Stimulated activated CD4-positive, alpha-beta T cell treated with anti-CD3 and anti-CD28 coated beads, Interleukin-12 subunit alpha, Interleukin-12 subunit beta, amount 100 ng/mL, for 24 hours (primary cell): ENCODE measurements around the gene OR2M5.

Experiments used
- DNase-seq, 2 experiments: peaks; one replicate each; pipeline ENCODE4 v3.0.0-alpha.2; 2020; ENCODE audit warnings: low read depth in 2 of 2

The OR2M5 gene, protein sequence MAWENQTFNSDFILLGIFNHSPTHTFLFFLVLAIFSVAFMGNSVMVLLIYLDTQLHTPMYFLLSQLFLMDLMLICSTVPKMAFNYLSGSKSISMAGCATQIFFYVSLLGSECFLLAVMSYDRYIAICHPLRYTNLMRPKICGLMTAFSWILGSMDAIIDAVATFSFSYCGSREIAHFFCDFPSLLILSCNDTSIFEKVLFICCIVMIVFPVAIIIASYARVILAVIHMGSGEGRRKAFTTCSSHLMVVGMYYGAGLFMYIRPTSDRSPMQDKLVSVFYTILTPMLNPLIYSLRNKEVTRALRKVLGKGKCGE

DNA sequence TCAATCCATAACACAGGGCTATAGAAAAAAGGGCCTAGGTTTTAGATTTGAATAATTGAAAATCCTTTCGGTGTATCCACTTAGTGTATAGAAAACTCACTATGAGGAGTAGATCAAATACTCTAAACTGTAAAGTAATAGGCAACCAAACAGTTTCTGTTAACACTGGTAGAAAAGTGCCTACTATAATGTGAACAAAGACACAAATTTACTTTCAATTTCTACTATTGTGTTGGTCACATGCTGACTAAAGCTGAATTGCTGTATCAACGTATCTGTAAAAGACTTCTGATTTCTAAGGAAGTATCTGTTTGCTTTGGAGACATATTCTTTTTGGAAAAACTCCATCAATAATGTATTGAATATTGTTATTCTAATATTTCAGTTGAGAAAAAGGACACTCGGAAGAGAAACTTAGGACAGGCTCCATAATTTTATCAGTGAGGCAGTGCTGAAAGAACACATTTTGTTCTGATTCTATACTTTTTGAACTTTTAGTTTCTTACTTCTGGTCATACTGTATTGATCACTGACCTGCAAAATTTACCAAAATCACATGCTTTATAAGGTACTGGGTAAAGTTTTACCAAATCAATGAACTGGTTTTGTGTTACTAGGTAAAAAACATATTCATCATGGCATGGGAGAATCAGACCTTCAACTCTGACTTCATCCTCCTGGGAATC, at the start of gene OR2M5:
Gene OR2M5 (plus strand): TSS at position 636 of the 686 bp plus-strand sequence. CDS start 0 bp downstream, at position 636.
- no peak for DNase-seq

DNA sequence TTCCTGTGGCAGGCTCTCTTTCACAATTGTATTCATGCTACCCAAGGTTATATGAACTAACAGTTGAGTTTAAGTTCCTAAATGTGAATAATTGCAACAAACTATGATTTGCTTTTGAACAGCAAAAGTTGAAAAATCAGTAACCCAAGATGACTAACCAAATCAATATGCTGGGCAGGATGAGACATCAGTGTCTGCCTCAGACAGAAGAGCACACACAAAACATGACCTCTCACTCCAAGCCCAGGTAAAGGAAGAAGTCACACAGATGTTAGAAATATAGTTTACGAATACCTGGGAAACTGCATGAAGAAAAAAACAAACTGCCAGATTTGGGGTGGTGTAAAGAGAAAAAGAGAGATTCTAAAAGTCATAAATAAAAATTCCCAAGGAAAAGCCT, 46.4 kb upstream of the OR2M5 start:
- no peak for DNase-seq

DNA sequence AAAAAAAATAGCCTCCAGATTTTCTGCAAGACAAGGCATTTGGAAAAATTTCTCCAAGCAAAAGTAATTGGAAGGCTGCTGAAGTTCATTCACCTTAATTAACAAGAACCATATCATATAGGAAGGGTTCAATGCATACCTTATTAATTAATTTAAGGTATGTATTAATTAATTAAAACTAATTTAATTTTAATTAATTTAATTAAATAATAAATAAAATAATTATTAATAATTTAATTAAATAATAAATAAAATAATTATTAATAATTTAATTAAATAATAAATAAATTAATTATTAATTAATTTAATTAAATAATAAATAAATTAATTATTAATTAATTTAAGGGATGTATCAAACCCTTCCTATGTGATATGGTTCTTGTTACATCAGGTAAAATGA, 42.1 kb upstream of the OR2M5 start:
- DNase-seq, result no peak

DNA sequence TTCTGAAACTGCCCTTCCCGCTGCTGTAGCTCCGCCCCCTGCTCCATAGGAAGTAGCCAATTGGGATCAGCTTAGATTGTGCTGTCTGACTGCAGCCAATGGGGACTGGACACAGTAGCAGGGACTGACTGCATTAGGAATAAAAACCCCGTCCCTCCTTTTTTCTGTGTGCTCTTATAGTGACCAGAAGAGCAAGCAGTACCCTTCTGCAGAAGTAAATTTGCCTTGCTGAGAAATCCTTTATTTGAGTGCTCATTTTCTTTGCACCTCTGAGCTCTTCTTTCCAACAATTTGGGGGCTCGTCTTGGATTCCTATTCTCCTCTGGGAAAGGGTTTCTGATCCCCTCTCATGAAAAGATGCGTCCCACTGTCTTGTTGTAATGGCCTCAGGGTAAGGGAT, 33.8 kb upstream of the OR2M5 start:
- DNase-seq, result no peak

DNA sequence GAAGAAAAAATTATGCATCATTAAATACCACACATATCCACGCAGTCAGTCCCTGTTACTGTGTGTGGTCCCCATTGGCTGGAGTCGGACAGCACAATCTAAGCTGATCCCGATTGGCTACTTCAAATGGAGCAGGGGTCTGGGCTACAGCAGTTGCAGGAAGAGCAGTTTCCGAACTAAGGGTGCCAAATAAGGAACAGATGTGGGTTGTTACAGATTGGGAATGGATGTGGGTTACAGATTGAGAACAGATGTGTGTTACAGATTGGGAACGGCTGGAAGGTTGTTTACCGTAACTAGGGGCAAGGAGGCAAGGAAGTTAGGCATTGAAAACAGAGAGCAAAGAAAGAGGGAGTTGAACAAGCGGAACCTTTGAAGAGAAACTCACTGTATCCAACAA, 30.1 kb upstream of the OR2M5 start:
- no peak for DNase-seq

DNA sequence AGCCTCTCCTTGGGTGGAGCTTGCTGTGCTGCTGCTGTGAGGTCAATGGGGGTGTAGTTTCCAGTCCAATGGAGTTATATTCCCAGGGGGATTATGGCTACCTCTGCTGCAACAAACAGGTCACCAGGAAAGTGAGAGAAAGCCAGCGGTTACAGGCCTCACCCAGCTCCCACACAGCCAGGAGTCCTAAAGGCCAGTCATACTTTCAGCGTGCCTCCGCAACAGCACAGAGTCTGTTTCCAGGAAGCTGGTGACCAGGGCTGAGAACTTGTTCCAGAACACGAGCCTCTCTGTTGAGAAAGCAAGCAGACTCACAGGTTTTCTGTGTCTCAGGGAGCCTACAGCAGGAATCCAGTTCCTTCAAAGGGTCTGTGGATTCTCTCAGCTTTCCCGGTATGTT, 17.3 kb upstream of the OR2M5 start:
- no peak for DNase-seq

DNA sequence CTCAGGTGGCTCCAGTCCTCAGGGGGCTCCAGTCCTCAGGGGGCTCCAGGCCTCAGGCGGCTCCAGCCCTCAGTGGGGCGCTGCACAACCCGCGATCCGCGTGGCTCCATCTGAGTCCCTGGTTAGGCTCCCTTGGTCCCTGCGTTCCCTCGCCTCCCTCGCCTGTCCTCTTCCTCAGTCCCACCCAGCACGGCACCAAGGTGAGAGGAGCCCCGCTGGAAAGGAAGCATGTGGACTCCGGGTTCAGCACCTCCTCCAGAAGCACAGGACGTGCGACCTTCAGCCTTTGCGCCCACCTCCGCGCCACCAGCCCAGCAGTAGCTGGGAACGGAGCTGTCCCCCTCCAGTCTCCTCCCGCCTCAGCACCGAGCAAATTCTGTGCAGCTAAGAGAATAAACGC, 8.1 kb upstream of the OR2M5 start:
- no peak for DNase-seq

DNA sequence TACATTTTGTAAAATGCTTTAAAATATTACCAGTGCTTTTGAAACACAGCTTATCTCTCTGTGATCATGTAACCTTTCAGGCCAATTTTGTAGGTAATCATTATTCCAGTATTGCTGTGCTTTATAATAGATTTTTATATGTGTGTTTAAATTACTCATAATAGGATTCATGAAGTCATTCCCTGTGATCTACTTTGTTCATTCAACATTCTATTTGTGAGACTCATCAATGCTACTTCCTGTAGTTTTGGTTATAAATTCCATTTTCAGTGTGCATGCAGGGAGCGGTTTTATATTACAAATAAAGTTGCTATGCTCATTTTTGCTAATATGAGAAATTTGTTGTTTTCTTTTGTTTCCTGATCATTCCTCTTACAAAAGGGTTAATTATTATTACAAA, 4.1 kb upstream of the OR2M5 start:
- DNase-seq, result no peak

DNA sequence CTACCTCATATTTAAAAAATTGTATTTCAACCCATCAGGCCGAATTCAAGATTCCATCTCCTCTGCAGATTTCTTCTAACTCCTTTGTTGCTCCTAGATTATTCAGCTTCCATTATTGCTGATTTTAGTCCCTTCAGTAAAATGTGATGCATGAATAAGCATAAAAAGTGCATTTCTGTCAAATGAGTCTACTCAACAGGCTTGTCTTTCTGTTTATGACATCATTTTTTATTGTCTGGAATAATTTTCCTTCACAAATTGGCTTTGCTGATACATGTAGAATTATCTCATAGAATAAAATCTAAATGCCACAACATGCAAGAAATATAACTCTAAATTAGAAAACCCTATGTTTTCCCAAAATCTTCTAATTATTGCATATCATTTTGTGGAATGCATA, 1.6 kb upstream of the OR2M5 start:
- DNase-seq, result no peak

DNA sequence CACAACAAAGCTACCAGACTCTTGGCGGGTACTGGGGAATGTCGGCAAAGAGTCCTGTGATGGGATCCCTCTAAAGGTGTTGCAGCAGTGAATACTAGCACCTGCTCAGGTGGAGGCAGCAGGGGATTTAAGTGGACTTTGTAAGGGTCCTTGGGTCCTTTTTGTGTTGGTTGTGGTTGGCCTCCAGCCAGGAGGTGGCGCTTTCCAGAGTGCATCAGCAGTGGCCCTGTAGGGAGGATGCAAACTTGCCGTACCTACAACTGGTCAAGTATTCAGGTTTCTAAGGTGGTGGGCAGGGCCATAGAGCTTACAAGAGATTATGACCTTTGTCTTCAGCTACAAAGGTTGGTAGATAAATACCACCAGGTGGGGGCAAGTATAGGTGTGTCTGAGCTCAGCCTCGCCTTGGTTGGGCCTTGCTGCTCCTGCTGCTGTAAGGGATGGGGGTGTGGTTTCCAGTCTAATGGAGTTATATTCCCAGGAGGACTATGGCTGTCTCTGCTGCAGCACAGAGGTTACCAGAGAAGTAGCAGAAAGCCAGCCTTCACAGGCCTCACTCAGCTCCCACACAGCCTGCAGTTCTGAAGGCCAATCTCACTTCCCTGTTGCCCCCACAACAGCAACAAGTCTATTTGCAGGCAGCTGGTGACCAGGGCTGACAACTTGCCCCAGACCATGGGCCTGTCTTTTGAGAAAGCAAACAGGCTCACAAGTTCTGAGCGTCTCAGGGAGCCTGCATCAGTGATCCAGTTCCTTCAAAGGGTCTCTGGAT, 7.3 kb downstream of the OR2M5 start:
- no peak for DNase-seq

DNA sequence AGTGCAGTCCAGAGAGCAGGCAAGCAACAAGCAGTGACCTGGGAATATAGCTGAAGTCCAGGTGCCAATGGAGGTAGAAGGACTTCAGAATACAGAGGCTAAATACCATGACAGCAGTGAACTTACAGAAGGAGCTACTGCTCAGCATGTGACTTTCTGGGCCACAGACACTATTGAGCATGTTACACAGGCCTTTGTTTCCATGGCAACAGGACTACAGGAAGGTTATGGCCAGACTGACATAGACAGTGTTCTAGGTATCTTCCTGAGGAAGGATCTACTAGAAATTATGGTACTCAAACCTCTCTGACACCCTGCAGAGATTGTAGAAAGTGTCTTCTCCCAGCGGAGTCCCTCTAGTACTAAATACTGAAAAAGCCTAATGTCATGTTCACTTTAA, 11.0 kb downstream of the OR2M5 start:
- no peak for DNase-seq

DNA sequence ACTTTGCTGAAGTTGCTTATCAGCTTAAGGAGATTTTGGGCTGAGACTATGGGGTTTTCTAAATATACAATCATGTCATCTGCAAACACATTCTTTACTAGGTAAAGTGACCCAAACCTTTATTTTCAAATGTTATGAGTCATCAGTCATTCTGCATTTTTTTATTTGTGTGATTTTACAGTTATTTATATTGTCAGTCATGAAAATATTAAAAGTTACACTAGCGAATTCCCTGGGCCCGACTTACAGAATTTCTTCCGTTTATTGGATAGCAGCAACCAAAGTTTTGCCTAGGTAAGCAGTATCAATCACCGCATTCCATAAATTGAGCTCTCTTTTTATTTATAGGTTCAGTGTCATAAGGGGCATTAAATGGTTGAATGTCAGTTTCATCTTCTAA, 13.8 kb downstream of the OR2M5 start:
- no peak for DNase-seq

DNA sequence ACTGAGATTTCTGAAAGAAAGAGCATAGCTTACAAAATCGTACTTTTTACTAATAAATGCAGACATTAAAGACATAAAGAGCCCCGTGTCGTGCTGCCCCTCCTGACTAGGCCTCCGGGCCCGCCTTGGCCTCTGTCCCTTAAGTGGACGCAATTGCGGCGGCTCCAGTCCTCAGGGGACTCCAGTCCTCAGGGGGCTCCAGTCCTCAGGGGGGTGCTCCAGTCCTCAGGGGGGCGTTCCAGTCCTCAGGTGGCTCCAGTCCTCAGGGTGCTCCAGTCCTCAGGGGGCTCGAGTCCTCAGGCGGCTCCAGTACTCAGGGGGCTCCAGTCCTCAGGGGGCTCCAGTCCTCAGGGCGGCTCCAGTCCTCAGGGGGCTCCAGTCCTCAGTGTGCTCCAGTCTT, 19.1 kb downstream of the OR2M5 start:
- no peak for DNase-seq

DNA sequence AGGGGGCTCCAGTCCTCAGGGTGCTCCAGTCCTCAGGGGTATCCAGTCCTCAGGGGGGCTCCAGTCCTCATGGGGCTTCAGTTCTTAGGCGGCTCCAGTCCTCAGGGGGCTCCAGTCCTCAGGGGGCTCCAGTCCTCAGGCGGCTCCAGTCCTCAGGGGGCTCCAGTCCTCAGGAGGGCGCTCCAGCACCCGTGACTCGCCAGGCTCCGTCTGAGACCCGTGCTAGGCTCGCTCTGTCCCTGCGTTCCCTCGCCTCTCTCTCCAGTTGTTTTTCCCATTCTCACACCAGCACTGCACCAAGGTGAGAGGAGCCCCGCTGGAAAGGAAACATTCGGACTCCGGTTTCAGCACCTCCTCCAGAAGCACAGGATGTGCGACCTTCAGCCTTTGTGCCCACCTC, 20.2 kb downstream of the OR2M5 start:
- no peak for DNase-seq

DNA sequence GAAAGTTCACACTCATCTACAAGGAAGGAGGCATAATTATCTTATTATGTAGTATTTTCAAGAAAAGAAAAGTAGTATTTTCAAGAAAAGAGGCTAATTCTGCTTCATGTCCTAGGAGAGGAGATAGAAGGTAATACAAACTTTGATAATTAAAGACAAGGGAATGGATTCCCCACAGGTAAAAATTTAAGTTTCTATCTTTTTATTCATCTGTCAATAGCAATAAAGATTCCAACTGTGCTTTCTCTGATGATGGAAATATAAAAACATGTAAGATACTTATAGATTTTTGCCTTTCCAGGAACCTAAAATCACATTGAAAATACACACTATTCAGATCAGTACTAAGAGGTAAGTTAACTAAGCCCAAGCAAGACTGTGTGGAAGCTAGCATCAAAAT, 29.6 kb downstream of the OR2M5 start, which contains the start of gene OR2M2:
Gene OR2M2 (plus strand): TSS at position 301 of the 400 bp plus-strand sequence. CDS start 5,165 bp downstream, outside the sequence.
- DNase-seq, result no peak

DNA sequence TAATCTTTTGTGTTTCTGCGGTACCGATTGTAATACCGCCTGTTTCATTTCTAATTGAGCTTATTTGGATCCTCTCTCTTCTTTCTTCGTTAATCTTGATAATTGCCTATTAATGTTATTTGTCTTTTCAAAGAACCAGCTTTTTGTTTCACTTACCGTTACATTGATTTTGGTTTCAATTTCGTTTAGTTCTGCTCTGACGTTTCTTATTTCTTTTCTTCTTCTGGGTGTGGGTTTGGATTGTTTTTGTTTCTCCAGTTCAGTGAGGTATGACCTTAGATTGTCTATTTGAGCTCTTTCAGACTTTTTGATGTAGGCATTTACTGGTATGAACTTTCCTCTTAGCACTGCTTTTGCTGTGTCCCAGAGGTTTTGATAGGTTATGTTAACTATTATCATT, 39.0 kb downstream of the OR2M5 start:
- no peak for DNase-seq

DNA sequence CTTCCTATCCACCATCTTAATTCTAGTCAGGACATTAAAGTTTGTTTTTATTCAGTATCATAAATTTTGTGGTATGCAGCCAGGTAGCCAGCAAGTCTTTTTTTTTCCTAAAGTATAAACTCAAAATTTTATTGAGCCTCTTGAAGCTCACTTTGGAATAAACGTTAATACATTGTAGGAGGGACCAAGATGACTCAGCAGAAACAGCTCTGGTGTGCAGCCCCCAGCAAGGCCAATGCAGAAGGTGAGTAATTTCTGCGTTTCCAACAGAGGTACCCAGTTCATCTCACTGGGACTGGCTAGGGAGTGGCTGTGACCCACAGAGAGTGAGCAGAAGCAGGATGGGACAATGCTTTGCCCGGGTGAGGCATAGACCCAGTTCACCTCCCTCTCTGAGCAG, 42.4 kb downstream of the OR2M5 start:
- DNase-seq, result no peak

DNA sequence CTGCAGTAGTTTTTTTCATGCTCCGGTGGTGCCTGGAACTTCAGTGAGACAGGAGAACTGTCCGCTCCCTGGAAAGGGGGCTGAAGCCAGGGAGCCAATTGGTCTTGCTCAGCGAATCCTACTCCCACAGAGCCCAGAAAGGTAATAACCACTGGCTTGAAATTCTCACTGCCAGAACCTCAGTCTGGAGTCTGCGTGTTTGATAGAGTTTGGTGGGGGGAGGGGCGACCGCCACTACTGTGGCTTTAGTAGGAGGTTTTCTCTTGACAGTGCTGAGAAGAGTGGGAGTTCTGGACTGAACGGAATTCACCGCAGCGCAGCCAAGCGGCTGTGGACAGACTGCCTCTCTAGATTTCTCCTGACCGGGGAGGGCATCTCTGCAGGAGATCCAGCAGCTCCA, 44.1 kb downstream of the OR2M5 start:
- DNase-seq, result no peak

DNA sequence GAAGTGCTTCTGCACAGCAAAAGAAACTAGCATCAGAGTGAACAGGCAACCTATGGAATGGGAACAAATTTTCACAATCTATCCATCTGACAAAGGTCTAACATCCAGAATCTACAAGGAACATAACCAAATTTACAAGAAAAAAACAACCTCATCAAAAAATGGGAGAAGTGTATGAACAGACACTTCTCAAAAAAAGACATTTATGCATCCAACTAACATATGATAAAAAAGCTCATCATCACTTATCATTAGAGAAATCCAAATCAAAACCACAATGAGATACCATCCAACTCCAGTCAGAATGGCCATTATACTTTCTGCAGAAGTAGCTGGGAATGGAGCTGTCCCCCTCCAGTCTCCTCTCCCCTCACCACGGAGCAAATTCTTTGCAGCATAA, 49.2 kb downstream of the OR2M5 start:
- no peak for DNase-seq
